Measurements from ENCODE around the gene TMEM88. TPM values are rescaled to one million over a fixed set of nuclear protein-coding genes. Genes with fewer than 3 reads are reported as not detected.

TMEM88 gene
- total and polyA plus RNA-seq, 2 of the 13 experiments (the other 11 are each of a cell fraction or from before 2014, with no cell fraction given) = 0.31 to 0.66 TPM

GRCh38 chr17:7881276-7882054, 26.6 kb downstream of the TMEM88 start:
- no peak overlapping the region for H3K4me2 ChIP-seq (ENCODE audit: low read depth, low read length)
- DNase-seq (ENCODE audit: low spot score) (no peak), ATAC-seq (no peak), FAIRE-seq (no peak)
- ChIA-PET CTCF (ENCODE audit: low intra/inter-chr PET ratio, low total read pairs) (no interaction called here), POLR2A (no interaction called here)
- no peaks in the 10 kb centered on the region for H3K36me3 ChIP-seq (replicated peaks in 1 of 2; ENCODE audit: control insufficient read depth in 1 of 2, insufficient read depth in 2 of 2, low read length in 2 of 2)
- in situ Hi-C loops (cut with HindIII; ENCODE audit: extremely low pct_ligation_motif_present, low pct_unique_long_range_greater_than_20kb) = no loop called here
- H3K27me3 ChIP-seq (ENCODE audit: control insufficient read depth in 1 of 2, insufficient read depth in 2 of 2, low read length in 2 of 2) = peaks cover 1 to 16% of the 10 kb centered on the region in 2 experiments; a peak in 2 of 5 replicates
- no peaks in the 10 kb centered on the region for H3K9me3 ChIP-seq (ENCODE audit: low read length)
- no TSS peak for BruUV-seq (replicated peaks)
- WGBS (ENCODE audit: low lambda C conversion rate) = 54% methylated on average over 7 of the region's 7 CpGs
- no peaks in the 10 kb centered on the region for H4K20me1 ChIP-seq (ENCODE audit: insufficient read depth, low read length)
- intact Hi-C loops (cut with micrococcal nuclease; ENCODE audit: unreplicated experiment) = no loop called here
- no peak overlapping the region for H2AFZ ChIP-seq (ENCODE audit: low read length)
- H3K27ac ChIP-seq (ENCODE audit: extremely low read length, insufficient read depth, low read length) = no peak overlapping the region
- H3K9ac ChIP-seq (ENCODE audit: insufficient read depth, low read depth, low read length) = no peak overlapping the region
- H3K4me3 ChIP-seq (replicated peaks in 1 of 3; ENCODE audit: insufficient read depth in 1 of 3, low read depth in 2 of 3, low read length in 3 of 3) = no peak overlapping the region
- TF ChIP-seq TEF (CRISPR knock-in tag; IDR thresholded peaks at IDR 0.05) = no peak
- no peak for TF ChIP-seq ATF4 (CRISPR knock-in tag; IDR thresholded peaks at IDR 0.05)
- TF ChIP-seq ZNF280B (CRISPR knock-in tag; IDR thresholded peaks at IDR 0.05; ENCODE audit: borderline replicate concordance) = no peak
- TF ChIP-seq EED (CRISPR knock-in tag; IDR thresholded peaks at IDR 0.05) = no peak
- peaks cover 31% of the 10 kb centered on the region for H3K4me1 ChIP-seq (ENCODE audit: insufficient read depth, low read length)
- no peaks in the 10 kb centered on the region for H3K79me2 ChIP-seq (ENCODE audit: insufficient read depth, low read length)

Measured in HepG2 (cell line).